Neuronal stem cell (in vitro differentiated cells): ENCODE data around the gene ZNF248.

Experiments
- DNase-seq: peaks from one replicate; pipeline ENCODE4 v3.0.0-alpha.2; 2013; ENCODE audit warnings: low spot score
- H2AFZ ChIP-seq: one replicate; pipeline ENCODE4 v1.6.1; 2013; ENCODE audit warnings: mild to moderate bottlenecking, low read length, inconsistent platforms
- H2AK5ac ChIP-seq: 2 replicates; pipeline ENCODE4 v1.6.1; 2013; ENCODE audit warnings: low read depth, mild to moderate bottlenecking, inconsistent platforms, low read length, moderate library complexity, mixed read lengths
- H2BK120ac ChIP-seq: 2 replicates; pipeline ENCODE4 v1.6.1; 2013; ENCODE audit warnings: low read depth, mild to moderate bottlenecking, inconsistent platforms, low read length, moderate library complexity, mixed read lengths
- H2BK12ac ChIP-seq: one replicate; pipeline ENCODE4 v1.6.1; 2013; ENCODE audit warnings: low read length, inconsistent platforms
- H2BK15ac ChIP-seq: 2 replicates; pipeline ENCODE4 v1.6.1; 2013; ENCODE audit warnings: mild to moderate bottlenecking, low read length, inconsistent platforms, mixed read lengths
- H2BK5ac ChIP-seq: one replicate; pipeline ENCODE4 v1.6.1; 2013; ENCODE audit warnings: inconsistent platforms, mild to moderate bottlenecking, low read length, moderate library complexity
- H3K14ac ChIP-seq: one replicate; pipeline ENCODE4 v1.6.1; 2013; ENCODE audit warnings: low read length, inconsistent platforms
- H3K18ac ChIP-seq: 2 replicates; pipeline ENCODE4 v1.6.1; 2013; ENCODE audit warnings: low read length, inconsistent platforms
- H3K23ac ChIP-seq: 2 replicates; pipeline ENCODE4 v1.6.1; 2013; ENCODE audit warnings: low read depth, mild to moderate bottlenecking, mixed read lengths, low read length, inconsistent platforms; ENCODE audit not compliant: poor library complexity
- H3K27ac ChIP-seq: replicated peaks from 3 replicates; pipeline ENCODE4 v1.5.1; 2013; ENCODE audit warnings: low read length, inconsistent platforms
- H3K27me3 ChIP-seq, 3 experiments: 2 replicates each; pipeline ENCODE4 v1.6.1; 2013; ENCODE audit warnings: low read length in 3 of 3, mild to moderate bottlenecking in 2 of 3, inconsistent platforms in 1 of 3, low read depth in 1 of 3, mixed read lengths in 1 of 3, moderate library complexity in 1 of 3; ENCODE audit not compliant: control insufficient read depth in 3 of 3, insufficient read depth in 3 of 3
- H3K36me3 ChIP-seq, 2 donors: replicated peaks in 1 of 2; 2 replicates each; pipeline ENCODE4 v1.6.1; 2013; ENCODE audit warnings: low read length in 2 of 2; ENCODE audit not compliant: control insufficient read depth in 2 of 2, insufficient read depth in 2 of 2
- H3K4ac ChIP-seq: 2 replicates; pipeline ENCODE4 v1.6.1; 2013; ENCODE audit warnings: inconsistent platforms, mild to moderate bottlenecking, low read length, moderate library complexity
- H3K4me1 ChIP-seq, 2 donors: 1 replicate in 1 of 2; 2 replicates in 1 of 2; pipeline ENCODE4 v1.6.1; 2013; ENCODE audit warnings: low read length in 2 of 2, low read depth in 1 of 2; ENCODE audit not compliant: control insufficient read depth in 2 of 2, insufficient read depth in 1 of 2
- H3K4me2 ChIP-seq: one replicate; pipeline ENCODE4 v1.6.1; 2013; ENCODE audit warnings: mild to moderate bottlenecking, low read length, inconsistent platforms; ENCODE audit not compliant: insufficient read depth, poor library complexity, severe bottlenecking
- H3K4me3 ChIP-seq, 2 donors: 2 replicates each; pipeline ENCODE4 v1.5.1; 2013; ENCODE audit warnings: low read length in 2 of 2, mild to moderate bottlenecking in 2 of 2, inconsistent platforms in 1 of 2, moderate library complexity in 1 of 2
- H3K79me1 ChIP-seq: one replicate; pipeline ENCODE4 v1.6.1; 2013; ENCODE audit warnings: low read depth, mild to moderate bottlenecking, inconsistent platforms, low read length, moderate library complexity
- H3K9ac ChIP-seq: one replicate; pipeline ENCODE4 v1.6.1; 2013; ENCODE audit warnings: mild to moderate bottlenecking, low read depth, low read length, inconsistent platforms; ENCODE audit not compliant: poor library complexity
- H3K9me3 ChIP-seq, 2 donors: replicated peaks in 1 of 2; 2 replicates each; pipeline versions ENCODE3 to v1.6.1; 2013; ENCODE audit warnings: low read length in 2 of 2, mild to moderate bottlenecking in 2 of 2, inconsistent platforms in 1 of 2, low read depth in 1 of 2, mixed read lengths in 1 of 2, moderate library complexity in 1 of 2; ENCODE audit not compliant: control insufficient read depth in 2 of 2, insufficient read depth in 1 of 2
- H4K8ac ChIP-seq: one replicate; pipeline ENCODE4 v1.6.1; 2013; ENCODE audit warnings: low read depth, mild to moderate bottlenecking, inconsistent platforms, low read length, moderate library complexity
- H4K91ac ChIP-seq: one replicate; pipeline ENCODE4 v1.6.1; 2013; ENCODE audit warnings: low read length, low read depth, mild to moderate bottlenecking, inconsistent platforms; ENCODE audit not compliant: poor library complexity
- WGBS, 2 donors: extraction: QIAGEN DNeasy Blood & Tissue Kit; methylation state at CpG; one replicate each; pipeline ENCODE4 v1.1.7; 2013; ENCODE audit warnings: missing lambda C conversion rate in 2 of 2, mixed read lengths in 1 of 2; ENCODE audit not compliant: insufficient read length in 2 of 2, insufficient replicate concordance in 1 of 2; ENCODE audit errors: extremely low coverage in 2 of 2; 5-methylcytosine and 5-hydroxymethylcytosine counted together

Gene ZNF248

DNA sequence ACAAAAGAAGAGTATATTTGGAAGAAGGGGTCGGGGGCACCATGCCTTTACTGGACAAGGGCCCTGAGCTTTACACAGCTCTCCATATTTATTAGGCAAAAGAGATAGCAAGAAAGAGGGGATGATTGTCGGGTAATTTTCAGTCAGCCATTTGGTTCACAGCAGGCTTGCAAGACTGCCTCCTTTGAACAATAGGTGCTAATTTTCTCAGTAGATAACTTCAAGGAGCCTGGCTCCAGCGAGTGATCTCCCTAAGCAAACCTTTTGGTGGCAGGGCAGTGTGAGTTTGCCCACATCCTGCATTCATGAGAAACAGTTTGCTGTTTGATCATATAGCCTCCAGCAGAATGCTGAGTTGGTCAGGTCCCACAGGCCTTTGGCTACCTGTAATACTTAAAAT lies 94.3 kb downstream of the ZNF248 start:
- Histone ChIP-seq H2BK120ac (no peak overlapping the region), H2AFZ (no peak overlapping the region), H3K18ac (no peak overlapping the region), H3K4me3 (no peak overlapping the region), H3K4me1 (no peaks in the 10 kb centered on the region), H2BK5ac (no peak overlapping the region), H3K14ac (no peak overlapping the region), H3K4ac (no peak overlapping the region), H3K9ac (no peak overlapping the region), H3K36me3 (no peaks in the 10 kb centered on the region), H3K27ac (no peak overlapping the region), H3K23ac (no peak overlapping the region), H2AK5ac (no peak overlapping the region), H3K79me1 (no peaks in the 10 kb centered on the region), H2BK15ac (no peak overlapping the region), H4K91ac (no peak overlapping the region), H4K8ac (no peak overlapping the region), H3K4me2 (no peak overlapping the region), H2BK12ac (no peak overlapping the region), H3K9me3 (peaks cover 0 to 11% of the 10 kb centered on the region in 2 donors), H3K27me3 (no peaks in the 10 kb centered on the region)
- no CpG with 5 or more reads among the region's 3 CpGs for WGBS, 2 donors
- DNase-seq: no peak

GRCh38 chr10:37762287-37762686 lies 95.1 kb downstream of the ZNF248 start:
- H3K27ac ChIP-seq: no peak overlapping the region
- H2BK15ac ChIP-seq: no peak overlapping the region
- H3K4ac ChIP-seq: no peak overlapping the region
- no peaks in the 10 kb centered on the region for H3K4me1 ChIP-seq
- no peaks in the 10 kb centered on the region for H3K79me1 ChIP-seq
- no peak for DNase-seq
- H4K91ac ChIP-seq: no peak overlapping the region
- H2BK5ac ChIP-seq: no peak overlapping the region
- H3K4me2 ChIP-seq: no peak overlapping the region
- no peak overlapping the region for H3K14ac ChIP-seq
- H3K9me3 ChIP-seq: peaks cover 0 to 13% of the 10 kb centered on the region in 2 donors
- H3K9ac ChIP-seq: no peak overlapping the region
- H2AK5ac ChIP-seq: no peak overlapping the region
- no peak overlapping the region for H2BK12ac ChIP-seq
- no peak overlapping the region for H2AFZ ChIP-seq
- H3K27me3 ChIP-seq: no peaks in the 10 kb centered on the region
- H3K23ac ChIP-seq: no peak overlapping the region
- H3K18ac ChIP-seq: no peak overlapping the region
- H3K4me3 ChIP-seq: no peak overlapping the region
- H3K36me3 ChIP-seq: no peaks in the 10 kb centered on the region
- H2BK120ac ChIP-seq: no peak overlapping the region
- no peak overlapping the region for H4K8ac ChIP-seq

GRCh38 chr10:37760817-37761216 lies 96.6 kb downstream of the ZNF248 start:
- Histone ChIP-seq H3K4ac (no peak overlapping the region), H3K14ac (no peak overlapping the region), H3K4me1 (no peaks in the 10 kb centered on the region), H2BK12ac (no peak overlapping the region), H4K91ac (no peak overlapping the region), H3K36me3 (no peaks in the 10 kb centered on the region), H2AFZ (no peak overlapping the region), H3K9me3 (peaks cover 0 to 13% of the 10 kb centered on the region in 2 donors), H3K18ac (no peak overlapping the region), H3K23ac (no peak overlapping the region), H3K79me1 (no peaks in the 10 kb centered on the region), H2AK5ac (no peak overlapping the region), H3K27ac (no peak overlapping the region), H2BK5ac (no peak overlapping the region), H2BK15ac (no peak overlapping the region), H2BK120ac (no peak overlapping the region), H3K9ac (no peak overlapping the region), H3K4me3 (no peak overlapping the region), H4K8ac (no peak overlapping the region), H3K27me3 (no peaks in the 10 kb centered on the region), H3K4me2 (no peak overlapping the region)
- no CpG with 5 or more reads among the region's 1 CpG for WGBS, 2 donors
- DNase-seq: no peak

DNA sequence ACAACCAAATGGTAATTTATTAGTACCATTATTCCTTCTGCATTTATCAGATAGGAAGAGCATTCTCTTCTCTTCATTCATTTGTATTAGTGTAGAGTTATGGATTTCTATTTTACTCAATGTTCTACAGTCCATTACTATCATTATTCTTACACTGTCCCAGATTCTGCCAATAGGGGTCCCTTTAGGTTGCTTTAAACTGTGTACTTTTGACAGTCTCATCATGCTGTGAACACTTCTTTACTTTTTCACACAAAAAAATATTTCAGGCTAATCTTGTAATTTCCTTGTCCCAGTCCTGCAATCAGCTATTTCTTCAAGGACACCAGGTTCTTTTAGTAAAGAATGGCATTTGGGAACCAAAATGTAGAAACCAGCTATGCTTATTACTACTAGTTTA lies 99.3 kb downstream of the ZNF248 start:
- peaks cover 0 to 24% of the 10 kb centered on the region in 2 donors for H3K9me3 ChIP-seq
- no peak overlapping the region for H3K27ac ChIP-seq
- H3K4me3 ChIP-seq: no peak overlapping the region
- no peak overlapping the region for H3K9ac ChIP-seq
- no peak overlapping the region for H2AK5ac ChIP-seq
- H3K4me1 ChIP-seq: no peaks in the 10 kb centered on the region
- H2BK120ac ChIP-seq: no peak overlapping the region
- H2BK15ac ChIP-seq: no peak overlapping the region
- DNase-seq: no peak
- no peak overlapping the region for H2BK12ac ChIP-seq
- no peak overlapping the region for H2AFZ ChIP-seq
- no peak overlapping the region for H3K23ac ChIP-seq
- no peak overlapping the region for H3K4me2 ChIP-seq
- no peak overlapping the region for H4K91ac ChIP-seq
- no peak overlapping the region for H3K18ac ChIP-seq
- H3K79me1 ChIP-seq: no peaks in the 10 kb centered on the region
- no peak overlapping the region for H2BK5ac ChIP-seq
- no peak overlapping the region for H4K8ac ChIP-seq
- no peak overlapping the region for H3K14ac ChIP-seq
- no peaks in the 10 kb centered on the region for H3K27me3 ChIP-seq
- no peak overlapping the region for H3K4ac ChIP-seq
- H3K36me3 ChIP-seq: no peaks in the 10 kb centered on the region
